Medulla oblongata (tissue), 1 donor: ENCODE measurements around the gene DCUN1D4.
"Not testable (repeated sequence)": the region's sequence is repeated elsewhere in the genome, so short reads cannot be mapped to it uniquely, and the experiment has no call there.

Experiments
- DNase-seq: peaks from one replicate; pipeline ENCODE4 v3.0.0-alpha.2; 2015; ENCODE audit errors: extremely low spot score

DCUN1D4 gene

DNA sequence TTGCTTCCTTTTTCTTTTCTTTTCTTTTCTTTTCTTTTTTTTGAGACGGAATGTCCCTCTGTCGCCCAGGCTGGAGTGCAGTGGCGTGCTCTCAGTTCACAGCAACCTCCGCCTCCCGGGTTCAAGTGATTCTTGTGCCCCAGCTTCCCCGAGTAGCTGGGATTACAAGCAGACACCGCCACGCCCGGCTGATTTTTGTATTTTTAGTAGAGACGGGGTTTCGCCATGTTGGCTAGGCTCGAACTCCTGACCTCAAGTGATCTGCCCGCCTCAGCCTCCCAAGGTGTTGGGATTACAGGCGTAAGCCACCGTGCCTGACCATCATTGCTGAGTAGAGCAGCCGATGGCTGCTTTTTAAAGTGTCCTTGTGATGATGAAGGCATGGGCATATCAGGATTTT, 50.4 kb downstream of the DCUN1D4 start:
- DNase-seq = not testable (repeated sequence)

DNA sequence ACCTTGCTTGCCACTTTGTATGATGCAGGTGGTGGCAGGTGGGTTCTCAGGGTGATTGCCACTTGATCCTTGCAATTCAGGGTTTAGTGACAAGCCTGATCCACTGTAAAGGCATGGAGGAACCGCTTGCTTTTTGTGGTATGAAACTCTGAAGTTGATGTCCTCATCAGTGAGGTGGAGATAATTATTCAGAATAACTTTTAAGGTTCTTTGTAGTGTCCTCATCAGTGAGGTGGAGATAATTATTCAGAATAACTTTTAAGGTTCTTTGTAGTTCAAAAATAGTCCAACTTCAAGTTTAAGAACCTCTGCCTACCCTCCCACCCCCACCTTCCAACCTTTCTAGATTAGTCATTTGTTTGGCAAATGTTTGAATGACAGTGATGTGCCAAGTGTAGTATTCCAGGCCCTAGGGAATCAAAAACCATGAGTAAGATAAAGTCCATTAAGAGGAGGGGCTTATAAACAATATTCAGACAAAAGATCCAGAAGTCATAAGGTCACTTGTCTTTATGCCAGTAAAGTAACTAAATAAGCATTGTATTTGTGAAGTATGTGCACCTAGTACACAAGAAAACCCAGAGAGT, 51.2 kb downstream of the DCUN1D4 start:
- DNase-seq = no peak

DNA sequence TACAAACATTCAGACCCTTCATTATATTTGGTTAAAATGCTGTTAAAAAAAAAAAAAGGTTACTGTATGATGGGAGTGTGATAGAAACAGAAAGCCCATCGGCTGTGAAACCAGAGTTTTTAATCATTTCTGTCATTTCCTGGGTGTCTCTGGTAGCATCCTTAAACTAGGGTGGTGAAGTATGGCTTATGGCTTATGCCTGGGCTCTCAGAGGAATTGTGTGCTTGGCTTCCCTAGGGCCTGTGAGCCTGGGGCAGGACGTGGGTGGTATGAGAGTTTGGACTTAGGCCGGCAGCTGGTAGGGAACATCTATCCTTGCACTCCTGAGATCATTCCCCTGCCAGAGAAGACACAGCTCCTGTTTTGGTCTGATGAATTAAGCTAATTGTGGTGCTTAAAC, 52.2 kb downstream of the DCUN1D4 start:
- DNase-seq = no peak

DNA sequence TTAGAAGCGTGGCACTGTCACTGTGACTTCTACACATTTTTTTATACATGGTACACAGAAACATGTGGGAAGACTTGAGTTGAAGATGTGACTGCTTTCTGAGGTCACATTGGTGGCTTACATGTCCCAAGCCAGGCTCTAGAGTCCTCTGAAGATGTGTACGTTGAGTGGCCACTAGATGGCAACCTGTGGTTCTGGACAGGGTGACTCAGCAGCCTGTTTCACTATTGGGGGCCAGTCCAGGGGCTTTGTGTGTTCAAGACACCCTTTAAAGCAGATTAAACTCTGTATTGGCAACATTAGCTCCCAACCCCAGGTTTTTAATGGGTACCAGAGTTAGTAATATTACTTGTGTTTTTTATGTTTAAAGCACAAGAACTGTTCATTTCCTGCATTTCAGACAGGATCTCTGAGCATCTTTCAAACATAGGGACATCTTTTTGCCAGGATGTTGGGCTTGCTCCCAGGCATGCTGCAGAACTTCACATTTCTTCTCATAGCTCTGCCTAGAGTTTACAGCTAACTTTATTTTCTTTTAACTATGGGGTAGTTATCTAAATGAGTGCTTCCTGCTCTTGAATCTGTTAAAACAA, 53.0 kb downstream of the DCUN1D4 start:
- DNase-seq = peak; percentile 88

DNA sequence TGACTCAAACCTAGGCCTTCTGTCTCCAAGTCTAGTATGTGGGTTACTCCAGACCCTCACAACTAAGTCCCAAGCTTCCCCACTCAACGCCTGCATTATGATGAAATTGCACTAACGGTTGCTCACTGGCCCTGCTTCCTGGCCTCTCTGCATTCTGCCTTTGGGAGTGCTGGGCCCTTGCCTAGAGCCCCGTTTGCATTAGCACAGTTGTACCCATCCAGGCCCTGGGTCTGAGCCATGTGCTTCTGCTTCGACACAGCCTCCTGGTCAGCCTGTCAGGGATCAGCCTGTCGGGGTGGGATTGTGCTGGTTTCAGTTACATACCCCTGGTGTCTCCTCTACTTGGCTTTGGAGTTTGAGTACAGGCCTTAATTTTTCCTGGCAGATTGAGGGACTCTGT, 58.4 kb downstream of the DCUN1D4 start:
- DNase-seq = peak; percentile 40

DNA sequence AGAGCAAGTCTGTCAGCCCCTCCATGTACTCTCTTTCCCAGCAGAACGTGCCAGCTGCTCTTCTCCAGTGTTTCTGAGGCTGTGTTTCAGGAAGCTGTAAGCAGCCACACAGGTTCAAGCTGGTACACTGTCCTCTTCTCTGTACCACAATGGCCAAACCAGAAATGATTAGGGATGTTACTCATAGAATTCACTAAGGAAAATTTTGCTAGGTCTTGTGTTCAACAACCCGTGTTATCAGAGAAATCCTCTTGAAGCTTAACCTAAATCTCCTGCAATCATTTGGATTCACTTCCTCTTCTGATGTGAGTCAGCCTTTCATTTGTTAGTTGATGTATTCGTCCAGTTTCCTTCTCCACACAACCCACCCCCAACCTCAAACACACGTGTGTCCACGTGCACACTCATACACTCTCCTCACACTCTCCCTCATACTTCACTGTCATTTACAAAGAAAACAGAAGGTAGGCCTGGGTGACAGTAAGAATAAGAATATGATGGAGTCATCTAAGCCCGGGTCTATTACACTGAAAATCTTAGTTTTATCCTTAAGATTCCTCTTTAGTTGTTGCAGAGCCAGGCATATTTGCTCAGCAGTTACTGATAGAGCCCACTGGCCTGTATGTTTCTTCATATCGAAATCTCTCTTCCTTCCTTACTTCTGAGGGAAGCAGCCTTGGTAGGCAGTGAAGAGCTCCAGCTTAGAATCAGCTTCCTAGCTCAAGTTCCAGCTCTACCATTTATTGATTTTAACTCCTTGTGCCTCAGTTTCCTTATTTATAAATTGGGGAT, 63.4 kb downstream of the DCUN1D4 start:
- peak; percentile 75 for DNase-seq

DNA sequence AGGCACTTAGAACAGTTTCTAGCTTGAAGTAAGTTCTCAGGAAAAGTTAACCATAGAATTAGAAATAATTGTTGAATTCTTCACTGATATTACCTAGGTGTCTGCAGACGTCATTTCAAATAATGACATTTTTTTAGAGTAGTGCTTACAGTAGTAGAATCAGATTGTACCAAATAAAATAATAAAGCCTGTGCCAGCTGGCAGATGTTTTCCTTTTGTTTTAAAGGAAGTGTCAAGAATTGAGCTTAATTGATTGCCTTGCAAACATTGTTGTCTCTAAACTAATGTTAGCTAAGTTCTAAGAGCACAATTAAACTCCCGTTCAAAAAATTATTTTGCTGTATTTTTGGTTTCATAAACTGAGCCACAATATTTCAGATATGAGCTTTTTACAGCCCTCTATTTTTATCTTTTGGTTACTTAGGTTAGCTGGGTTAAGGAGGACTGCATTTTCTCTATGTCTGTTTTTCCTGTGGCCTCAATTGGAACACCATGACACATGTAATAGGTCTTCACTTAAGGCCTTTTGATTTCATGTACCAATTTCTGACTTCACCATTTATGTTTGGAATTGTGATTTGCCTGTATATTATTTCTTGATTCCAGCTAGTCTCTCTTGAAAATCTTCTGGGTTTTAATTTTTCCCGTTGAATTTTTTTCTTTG, 64.2 kb downstream of the DCUN1D4 start:
- DNase-seq = no peak

DNA sequence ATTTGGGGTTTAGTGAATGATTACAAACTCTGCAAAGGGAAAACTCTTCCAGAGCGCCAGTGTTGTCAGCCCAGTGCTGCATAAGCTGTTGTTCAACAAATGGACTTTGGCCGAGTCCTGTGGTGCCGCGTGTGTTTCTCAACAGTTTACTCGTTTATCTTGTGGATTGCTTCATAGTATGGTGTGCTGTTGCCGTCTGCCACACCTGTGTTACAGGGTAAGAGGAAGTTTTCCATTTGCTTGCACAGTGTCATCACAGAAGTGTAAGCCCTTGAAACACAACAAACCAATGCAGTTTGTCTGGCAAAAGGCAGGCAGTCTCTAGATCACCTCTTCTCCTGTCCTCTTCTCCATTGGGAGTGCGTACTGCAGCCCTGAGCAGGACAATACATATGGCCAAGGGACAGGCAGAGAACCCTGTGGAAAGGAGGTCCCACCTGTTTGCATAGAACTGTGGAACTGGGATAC, 66.3 kb downstream of the DCUN1D4 start:
- DNase-seq = no peak

DNA sequence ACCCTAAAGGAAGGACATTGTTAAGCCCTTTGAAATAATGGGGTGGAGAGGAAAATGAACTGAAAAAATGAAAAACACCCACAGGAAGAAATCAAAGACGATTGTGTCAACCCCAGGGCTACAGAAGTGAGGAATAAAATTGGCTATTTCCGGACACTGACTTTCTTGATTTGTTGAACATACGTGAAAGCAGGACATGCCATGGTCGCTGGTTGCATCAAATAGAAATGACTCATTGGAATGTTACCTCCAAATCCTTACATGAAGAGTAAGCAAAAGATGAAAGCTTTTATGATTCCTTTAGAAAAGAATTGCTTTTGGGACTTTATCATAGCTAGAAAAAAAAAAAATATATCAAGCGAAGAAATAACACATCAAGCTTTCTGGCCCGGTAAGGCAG, 75.3 kb downstream of the DCUN1D4 start:
- DNase-seq = no peak

DNA sequence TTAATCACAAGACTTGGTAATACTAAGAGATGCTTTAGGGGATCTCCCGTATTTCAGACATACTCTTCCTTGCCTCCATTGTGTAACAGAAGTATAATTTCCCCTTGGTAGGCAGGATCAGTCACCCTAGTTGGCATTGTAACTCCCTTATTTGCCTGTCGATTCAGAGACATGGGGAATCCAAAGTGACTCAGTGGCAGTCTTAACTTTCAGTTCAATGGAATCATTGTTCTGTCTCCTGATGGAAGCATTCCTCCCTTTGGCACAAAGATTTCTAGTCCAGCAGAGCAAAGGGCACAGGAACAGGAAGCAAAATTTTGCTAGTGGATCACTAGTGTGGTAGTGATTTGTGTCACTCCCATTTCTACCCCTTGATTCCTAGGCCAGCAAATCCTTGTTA, 80.4 kb downstream of the DCUN1D4 start:
- no peak for DNase-seq

DNA sequence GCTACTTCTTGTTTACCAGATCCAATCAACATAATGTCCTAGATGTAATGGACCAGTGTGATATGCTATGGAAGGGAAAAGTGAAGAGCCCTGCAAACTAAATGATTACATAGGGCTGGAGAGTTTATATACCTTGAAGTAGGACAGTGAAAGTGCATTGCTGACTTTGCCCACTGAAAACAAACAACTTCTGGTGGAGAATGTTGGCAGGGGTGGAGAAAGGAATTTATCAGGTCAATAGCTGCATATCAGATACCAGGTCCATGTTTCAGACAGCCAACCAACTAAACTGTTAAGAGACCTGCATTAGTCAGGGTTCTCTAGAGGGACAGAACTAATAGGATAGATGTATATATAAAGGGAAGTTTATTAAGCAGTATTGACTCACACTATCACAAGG, 82.4 kb downstream of the DCUN1D4 start:
- DNase-seq = no peak

DNA sequence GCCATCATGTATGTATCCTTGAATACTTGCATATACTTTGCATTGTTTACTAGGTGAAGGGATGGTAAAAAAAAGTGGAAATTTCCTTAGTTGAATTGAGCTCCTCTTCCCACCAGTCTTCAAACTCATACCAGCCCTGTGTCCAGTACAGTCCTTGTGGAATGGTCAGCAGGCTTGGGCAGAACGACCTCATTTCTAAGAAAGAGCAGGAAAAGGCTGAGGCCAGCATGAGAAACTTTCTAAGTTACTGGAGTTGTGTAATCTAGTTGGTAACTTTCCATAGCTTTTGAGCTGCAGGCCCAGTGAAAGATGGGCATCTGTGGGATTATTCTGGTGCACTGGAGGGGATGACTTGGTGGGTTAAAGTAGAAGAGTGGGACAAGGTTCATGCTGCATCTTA, 87.6 kb downstream of the DCUN1D4 start:
- no peak for DNase-seq

DNA sequence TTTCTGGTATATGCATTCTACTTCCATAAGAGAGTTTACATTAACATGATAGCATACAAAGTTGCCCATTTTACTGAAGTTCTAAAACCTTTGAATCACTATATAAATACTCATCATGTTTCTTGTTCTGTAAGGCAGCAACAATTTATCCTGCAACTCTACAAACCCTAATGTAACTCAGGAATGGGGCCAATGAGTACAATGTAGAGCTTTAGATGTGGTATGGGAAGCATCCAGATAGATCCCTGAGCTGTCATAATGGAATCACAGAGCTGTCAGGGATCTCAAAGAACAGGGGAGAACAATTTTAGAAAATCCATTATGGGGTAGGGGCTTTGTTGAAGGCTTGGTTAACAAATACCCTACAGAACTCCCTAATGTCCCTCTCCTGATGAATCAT, 88.5 kb downstream of the DCUN1D4 start:
- no peak for DNase-seq

DNA sequence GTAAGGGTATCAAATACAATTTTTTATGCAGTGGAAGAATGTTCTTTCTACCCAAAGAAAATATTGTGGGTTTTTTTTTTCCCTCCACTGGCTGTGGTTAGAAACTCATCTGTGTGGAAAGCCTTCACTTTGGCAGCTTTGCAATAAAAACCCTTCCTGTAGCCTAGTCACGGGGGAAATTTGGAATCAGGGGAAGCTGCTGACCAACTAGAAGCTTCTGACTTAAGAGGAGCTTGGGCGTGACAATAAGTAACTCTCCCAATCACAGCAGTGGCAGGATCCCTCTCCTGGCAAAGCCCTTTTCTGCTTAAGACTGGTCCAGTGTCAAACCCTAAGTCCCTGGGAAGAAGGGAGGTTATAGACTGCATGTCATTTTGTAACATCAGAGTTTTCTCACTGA, 89.3 kb downstream of the DCUN1D4 start:
- DNase-seq = peak; percentile 34

DNA sequence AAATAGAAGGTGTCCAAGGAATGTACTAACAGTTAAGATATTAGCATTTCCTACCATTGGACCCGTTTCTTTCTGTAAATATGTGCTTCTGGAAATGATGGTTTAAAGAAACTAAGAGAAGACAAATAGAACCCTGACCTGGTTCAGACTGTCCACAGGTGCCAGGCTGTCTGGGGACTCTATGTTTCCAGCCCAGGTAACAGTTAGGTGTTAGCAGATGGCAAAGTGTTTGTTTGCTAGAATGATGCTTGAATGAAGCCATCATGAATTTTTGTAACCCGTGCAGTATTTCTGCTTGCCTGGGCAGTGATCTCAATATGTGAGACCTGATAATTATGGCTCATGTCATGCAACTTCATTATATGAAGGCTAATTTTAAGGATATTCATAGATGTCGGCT, 89.7 kb downstream of the DCUN1D4 start:
- DNase-seq = no peak

DNA sequence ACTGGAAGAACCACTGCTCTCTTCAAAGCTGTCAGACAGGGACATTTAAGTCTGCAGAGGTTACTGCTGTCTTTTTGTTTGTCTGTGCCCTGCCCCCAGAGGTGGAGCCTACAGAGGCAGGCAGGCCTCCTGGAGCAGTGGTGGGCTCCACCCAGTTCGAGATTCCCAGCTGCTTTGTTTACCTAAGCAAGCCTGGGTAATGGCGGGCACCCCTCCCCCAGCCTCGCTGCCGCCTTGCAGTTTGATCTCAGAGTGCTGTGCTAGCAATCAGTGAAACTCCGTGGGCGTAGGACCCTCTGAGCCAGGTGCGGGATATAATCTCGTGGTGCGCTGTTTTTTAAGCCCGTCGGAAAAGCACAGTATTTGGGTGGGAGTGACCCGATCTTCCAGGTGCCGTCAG, 97.5 kb downstream of the DCUN1D4 start:
- not testable (repeated sequence) for DNase-seq

DNA sequence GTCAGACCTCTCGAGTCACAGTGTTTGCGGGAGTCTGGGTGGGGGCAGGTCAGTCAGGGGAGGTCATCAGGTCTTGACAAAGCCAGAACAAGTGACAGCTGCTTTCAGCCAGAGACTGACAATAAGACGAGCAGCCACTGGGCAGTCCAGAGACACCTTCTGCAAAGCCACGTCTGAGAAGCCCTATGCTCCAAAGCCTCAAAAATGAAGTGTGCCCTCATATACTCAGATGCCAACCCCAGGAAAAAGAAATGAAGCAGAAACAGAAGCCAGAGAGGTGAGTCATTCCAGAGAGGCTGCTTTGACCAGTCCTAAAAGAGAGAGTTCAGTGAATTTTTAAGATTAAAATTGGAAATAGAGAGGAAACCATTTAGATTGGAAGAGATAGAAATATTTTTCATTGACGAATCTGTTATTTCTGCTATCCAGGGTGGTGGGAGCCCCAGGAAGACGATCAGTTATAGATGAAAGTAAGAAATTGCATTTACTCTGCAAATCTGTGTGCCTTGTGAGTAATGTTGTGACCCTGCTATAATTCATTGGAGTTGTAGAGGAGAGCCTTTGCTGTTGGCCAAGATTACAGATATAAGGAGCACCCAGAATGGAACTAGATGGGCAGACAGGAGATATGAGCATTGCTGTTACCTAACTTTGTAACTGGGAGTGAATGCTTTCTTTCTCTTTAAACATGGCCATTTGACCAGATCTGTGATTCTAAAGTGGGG, 99.3 kb downstream of the DCUN1D4 start:
- DNase-seq = no peak

DNA sequence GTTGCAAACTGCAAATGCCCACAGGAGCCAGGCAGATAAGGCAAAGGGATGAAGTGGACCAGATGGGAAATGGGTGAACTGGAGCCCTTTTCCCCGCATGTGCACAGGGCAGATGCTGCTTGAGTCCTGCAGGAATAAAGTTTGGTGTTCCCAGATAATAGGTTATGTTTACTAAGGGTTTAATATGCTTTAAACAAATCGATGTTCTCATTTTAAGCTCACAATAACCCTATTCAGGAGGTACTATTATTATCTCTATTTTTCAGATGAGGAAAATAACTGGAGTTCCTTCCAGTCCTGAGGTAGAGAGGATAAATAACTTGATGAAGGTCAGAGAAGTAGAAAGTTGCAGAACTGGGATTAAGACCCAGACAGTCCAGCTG, 99.9 kb downstream of the DCUN1D4 start:
- no peak for DNase-seq

DNA sequence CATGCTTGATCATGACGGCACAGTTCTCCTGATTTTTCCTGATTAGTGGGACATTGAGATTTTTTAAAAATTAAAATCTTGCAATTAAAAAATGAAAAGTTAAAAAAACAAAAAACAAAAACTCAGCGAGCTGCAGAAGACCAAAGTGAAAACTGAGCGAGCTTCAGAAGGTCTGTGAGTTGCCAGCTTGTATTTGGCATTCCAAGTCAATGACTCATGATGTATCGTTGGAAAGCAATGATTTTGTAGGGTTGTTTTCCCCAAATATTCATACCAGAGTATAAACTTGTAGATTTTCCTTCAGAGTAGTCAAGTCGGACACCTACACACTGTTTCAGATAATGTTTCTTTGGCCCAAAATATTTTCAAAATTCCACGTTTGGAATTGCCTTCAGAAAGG, 100.3 kb downstream of the DCUN1D4 start:
- no peak for DNase-seq

DNA sequence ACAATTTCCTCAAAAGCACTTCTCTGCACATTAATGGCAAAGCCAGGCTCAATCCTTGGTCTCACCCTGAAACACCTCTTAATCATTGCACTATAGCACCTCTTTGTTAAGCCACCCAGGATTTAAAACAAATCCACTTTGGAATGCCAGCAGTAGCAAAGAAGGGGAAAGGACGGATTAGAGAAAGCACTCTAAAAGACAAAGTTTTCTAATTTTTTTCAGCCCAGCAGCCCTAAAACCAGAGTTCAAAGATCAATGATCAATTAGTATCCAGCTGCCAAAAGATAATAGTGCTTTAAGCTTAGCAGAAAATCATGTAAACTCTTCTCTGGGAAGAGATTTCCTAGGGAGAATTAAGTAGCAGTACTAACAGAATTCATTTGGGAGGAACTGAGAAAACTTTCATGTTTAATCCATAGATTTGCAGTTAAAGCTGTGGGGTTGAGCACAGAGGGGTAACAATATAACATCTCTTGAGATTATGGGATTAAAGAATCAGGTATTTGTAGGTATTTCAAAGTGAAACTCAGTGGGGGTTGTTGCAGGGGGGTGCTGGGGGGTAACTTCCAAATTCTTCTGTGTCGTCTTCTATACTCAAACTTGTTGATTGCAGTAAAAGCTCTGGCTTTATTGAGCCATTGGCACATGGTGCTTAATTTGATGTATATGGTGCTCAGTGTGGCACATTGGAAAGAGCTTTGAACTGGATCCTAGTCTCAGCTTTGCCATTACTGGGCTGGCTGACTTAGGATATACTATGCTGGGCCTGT, 115.4 kb downstream of the DCUN1D4 start:
- DNase-seq = no peak

DNA sequence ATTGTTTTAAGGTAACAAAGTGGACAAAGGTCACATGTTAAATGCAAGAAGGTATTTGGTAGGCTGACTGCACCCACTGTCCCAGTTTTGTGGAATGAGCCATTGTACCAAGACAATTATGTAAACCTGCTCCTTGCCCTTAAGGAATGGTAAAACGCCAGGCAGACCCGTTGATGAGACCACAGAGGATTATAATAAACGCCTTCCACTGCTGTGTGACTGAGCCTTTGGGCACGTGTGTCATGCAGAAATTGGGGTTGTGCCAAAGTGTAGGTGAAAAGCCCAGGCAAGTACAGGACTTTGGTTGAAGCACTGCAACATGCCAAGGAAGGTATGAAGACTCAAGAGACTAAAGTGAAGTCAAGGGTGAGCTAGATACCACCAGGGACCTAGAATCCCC, 117.5 kb downstream of the DCUN1D4 start:
- DNase-seq = no peak
